Mononuclear cell (primary cell): ENCODE results near the gene HEXD. TPM values are rescaled to one million over a fixed set of nuclear protein-coding genes. Genes with fewer than 3 reads are reported as not detected.
"Not testable (repeated sequence)": the region's sequence is repeated elsewhere in the genome, so short reads cannot be mapped to it uniquely, and the experiment has no call there.

Experiments used
- H3K27me3 ChIP-seq: 2 replicates; pipeline ENCODE4 v1.6.0; 2011; ENCODE audit warnings: low read length, control low read depth; ENCODE audit not compliant: insufficient read depth
- H3K4me1 ChIP-seq: 2 replicates; pipeline ENCODE4 v1.5.1; 2011; ENCODE audit warnings: mild to moderate bottlenecking, low read length, control low read depth; ENCODE audit not compliant: insufficient read depth
- H3K4me3 ChIP-seq: 2 replicates; pipeline ENCODE4 v1.5.1; 2011; ENCODE audit warnings: mild to moderate bottlenecking, low read length, moderate library complexity
- H3K9me3 ChIP-seq: 2 replicates; pipeline ENCODE4 v1.5.1; 2011; ENCODE audit warnings: low read depth, mild to moderate bottlenecking, control low read depth, low read length
- total RNA-seq: library from RNA; depleted of rRNA; stranded (reverse); fragments of >200 nt; gene quantifications from one replicate; pipeline ENCODE4 v1.2.3, GENCODE V29; 2012

Gene HEXD
- total RNA-seq = 16.0 TPM

GRCh38 chr17:82418001-82418986 lies at the start of gene HEXD, which contains the start of gene OGFOD3:
TSS of gene HEXD (plus strand) at chr17:82418347. CDS start at chr17:82419800, 1,453 bp downstream.
TSS of gene OGFOD3 (minus strand) at chr17:82418586. CDS start at chr17:82418485, 101 bp downstream.
- Histone ChIP-seq H3K4me1 (peaks cover 33% of the 10 kb centered on the region), H3K9me3 (no peaks in the 10 kb centered on the region), H3K27me3 (no peaks in the 10 kb centered on the region), H3K4me3 (peak within 1 kb of the TSS; percentile 80)

GRCh38 chr17:82369211-82369610 lies 48.9 kb upstream of the HEXD start:
- H3K9me3 ChIP-seq = no peaks in the 10 kb centered on the region
- H3K4me3 ChIP-seq = no peak overlapping the region
- peaks cover 15% of the 10 kb centered on the region for H3K4me1 ChIP-seq
- H3K27me3 ChIP-seq = peaks cover 37% of the 10 kb centered on the region

- Histone ChIP-seq H3K4me3 (peak overlapping the region; percentile 5), H3K9me3 (no peaks in the 10 kb centered on the region), H3K4me1 (peaks cover 15% of the 10 kb centered on the region), H3K27me3 (peaks cover 40% of the 10 kb centered on the region)
These were observed 47.4 kb upstream of the HEXD start for GRCh38 chr17:82370471-82371332.

GRCh38 chr17:82371333-82372248 lies 46.6 kb upstream of the HEXD start, which contains the start of gene UTS2R:
TSS of gene UTS2R (plus strand) at chr17:82371765. CDS start at chr17:82374325, 2,560 bp downstream.
- peaks cover 40% of the 10 kb centered on the region for H3K27me3 ChIP-seq
- no peaks in the 10 kb centered on the region for H3K9me3 ChIP-seq
- peaks cover 15% of the 10 kb centered on the region for H3K4me1 ChIP-seq
- H3K4me3 ChIP-seq = peak within 1 kb of the TSS; percentile 5

- H3K4me1 ChIP-seq = peaks cover 15% of the 10 kb centered on the region
- H3K9me3 ChIP-seq = no peaks in the 10 kb centered on the region
- H3K27me3 ChIP-seq = peaks cover 40% of the 10 kb centered on the region
- no peak overlapping the region for H3K4me3 ChIP-seq
These were observed 45.7 kb upstream of the HEXD start for GRCh38 chr17:82372249-82373071.

GRCh38 chr17:82373072-82373452 lies 45.1 kb upstream of the HEXD start:
- not testable (repeated sequence) for H3K9me3 ChIP-seq, H3K4me3 ChIP-seq
- H3K4me1 ChIP-seq = peaks cover 15% of the 10 kb centered on the region
- peaks cover 40% of the 10 kb centered on the region for H3K27me3 ChIP-seq

- Histone ChIP-seq H3K27me3 (peaks cover 40% of the 10 kb centered on the region), H3K4me1 (peaks cover 15% of the 10 kb centered on the region), H3K9me3 (no peaks in the 10 kb centered on the region), H3K4me3 (no peak overlapping the region)
These were observed 44.2 kb upstream of the HEXD start for GRCh38 chr17:82373731-82374625.

GRCh38 chr17:82374626-82375331 lies 43.4 kb upstream of the HEXD start:
- peaks cover 35% of the 10 kb centered on the region for H3K27me3 ChIP-seq

GRCh38 chr17:82375359-82376041 lies 42.6 kb upstream of the HEXD start:
- peaks cover 14% of the 10 kb centered on the region for H3K4me1 ChIP-seq
- H3K4me3 ChIP-seq = no peak overlapping the region
- peaks cover 31% of the 10 kb centered on the region for H3K27me3 ChIP-seq
- H3K9me3 ChIP-seq = no peaks in the 10 kb centered on the region

More at GRCh38 chr17:82374626-82375331, 43.4 kb upstream of the HEXD start:
- Histone ChIP-seq H3K4me3 (no peak overlapping the region), H3K9me3 (no peaks in the 10 kb centered on the region), H3K4me1 (peaks cover 15% of the 10 kb centered on the region)

GRCh38 chr17:82376042-82376730 lies 42.0 kb upstream of the HEXD start:
- H3K27me3 ChIP-seq = peaks cover 24% of the 10 kb centered on the region
- peaks cover 7% of the 10 kb centered on the region for H3K4me1 ChIP-seq
- no peaks in the 10 kb centered on the region for H3K9me3 ChIP-seq
- H3K4me3 ChIP-seq = no peak overlapping the region

GRCh38 chr17:82377294-82377693 lies 40.9 kb upstream of the HEXD start:
- H3K4me1 ChIP-seq, H3K4me3 ChIP-seq, H3K9me3 ChIP-seq: not testable (repeated sequence)
- peaks cover 20% of the 10 kb centered on the region for H3K27me3 ChIP-seq
